Left lung (tissue), 10 donors: ENCODE measurements around the gene HGD. TPM values are rescaled to one million over a fixed set of nuclear protein-coding genes. Genes with fewer than 3 reads are reported as not detected.

ENCODE experiments used
- ATAC-seq: fragments of 200-7000 bp; cut with Tn5 transposase; one replicate; pipeline ENCODE4 v1.9.1; 2020; ENCODE audit warnings: moderate library complexity
- DNase-seq, 4 donors: peaks; one replicate each; pipeline ENCODE4 v3.0.0-alpha.2; 2013 to 2020
- H3K27ac ChIP-seq, 2 donors: fragments of 200-600 bp; sonication (generic) in 1 of 2; one replicate each; pipeline versions ENCODE4 v1.5.0 to v1.8.0; 2020 to 2021
- H3K27me3 ChIP-seq, 2 donors: fragments of 200-600 bp; sonication (generic) in 1 of 2; one replicate each; pipeline versions ENCODE4 v1.5.0 to v1.8.0; 2020 to 2021
- H3K36me3 ChIP-seq, 2 donors: fragments of 200-600 bp; sonication (generic) in 1 of 2; one replicate each; pipeline versions ENCODE4 v1.5.0 to v1.8.0; 2020 to 2021
- H3K4me1 ChIP-seq, 2 donors: fragments of 200-600 bp; one replicate each; pipeline ENCODE4 v1.8.0; 2021
- H3K4me3 ChIP-seq, 2 donors: fragments of 200-600 bp; sonication (generic) in 1 of 2; one replicate each; pipeline versions ENCODE4 v1.5.0 to v1.8.0; 2020 to 2021; ENCODE audit warnings: mild to moderate bottlenecking in 1 of 2
- H3K9me3 ChIP-seq, 2 donors: fragments of 200-600 bp; sonication (generic) in 1 of 2; one replicate each; pipeline versions ENCODE4 v1.5.0 to v1.8.0; 2020 to 2021
- CTCF ChIP-seq, 2 donors: fragments of 200-600 bp; sonication (generic) in 1 of 2; IDR thresholded peaks; one replicate each; pipeline versions ENCODE4 v1.5.0 to v1.8.0; 2021; ENCODE audit warnings: antibody characterized with exemption in 2 of 2
- intact Hi-C, 2 donors: fragments of 100-400 bp; cut with DNase I; formaldehyde crosslinking; loops; one replicate each; pipeline versions ENCODE4 v1.11.2 to v1.14.2; 2022
- polyA plus RNA-seq, 6 donors: library from polyadenylated mRNA; unstranded; fragments of 120-200 nt; gene quantifications; one replicate each; pipeline ENCODE4 v1.2.1, GENCODE V29; 2013; ENCODE audit not compliant: insufficient read length in 6 of 6
- total RNA-seq, 2 donors: library from RNA; stranded (reverse); fragmentation: NEBNext Ultra II Directional; extraction: Animal tissue kit (Norgen Biotek cat#: 25700); gene quantifications; one replicate each; pipeline ENCODE4 v1.2.1, GENCODE V29; 2021
- donor health status: DM: no; HTN: yes; CAD: no.
- donor health status: DM: no; HTN: no; CAD: no.

The HGD gene
- total and polyA plus RNA-seq, 8 donors: 0.38 to 2.4 (median 1.0) TPM

- Histone ChIP-seq H3K27me3 (no peaks in the 10 kb centered on the region), H3K9me3 (no peaks in the 10 kb centered on the region), H3K4me3 (no peak overlapping the region), H3K4me1 (no peaks in the 10 kb centered on the region), H3K36me3 (peaks cover 0 to 22% of the 10 kb centered on the region in 2 donors), H3K27ac (no peak overlapping the region)
- ATAC-seq (peak; percentile 49), DNase-seq (no peak)
- TF ChIP-seq CTCF (IDR thresholded peaks at IDR 0.05): no peak
- intact Hi-C loops: no loop called here
Measured at GRCh38 chr3:120693439-120694171, 11.6 kb upstream of the HGD start.

GRCh38 chr3:120689395-120689794, 7.4 kb upstream of the HGD start:
- ATAC-seq: no peak
- Histone ChIP-seq H3K27me3 (no peaks in the 10 kb centered on the region), H3K27ac (no peak overlapping the region), H3K9me3 (no peaks in the 10 kb centered on the region), H3K36me3 (peaks cover 0 to 10% of the 10 kb centered on the region in 2 donors), H3K4me3 (no peak overlapping the region), H3K4me1 (no peaks in the 10 kb centered on the region)
- intact Hi-C loops: no loop called here
- no peak for TF ChIP-seq CTCF (IDR thresholded peaks at IDR 0.05)
- no peak for DNase-seq

GRCh38 chr3:120688121-120688520, 6.1 kb upstream of the HGD start:
- intact Hi-C loops: no loop called here
- H3K27me3 ChIP-seq: no peaks in the 10 kb centered on the region
- no peak for TF ChIP-seq CTCF (IDR thresholded peaks at IDR 0.05)
- no peak for DNase-seq
- H3K27ac ChIP-seq: no peak overlapping the region
- no peaks in the 10 kb centered on the region for H3K9me3 ChIP-seq
- peaks cover 0 to 10% of the 10 kb centered on the region in 2 donors for H3K36me3 ChIP-seq
- H3K4me3 ChIP-seq: no peak overlapping the region
- ATAC-seq: peak; percentile 47
- no peaks in the 10 kb centered on the region for H3K4me1 ChIP-seq

- Histone ChIP-seq H3K36me3 (peaks cover 0 to 5% of the 10 kb centered on the region in 2 donors), H3K27me3 (no peaks in the 10 kb centered on the region), H3K27ac (no peak overlapping the region), H3K9me3 (no peaks in the 10 kb centered on the region), H3K4me3 (no peak overlapping the region), H3K4me1 (no peaks in the 10 kb centered on the region)
- intact Hi-C loops: no loop called here
- TF ChIP-seq CTCF (IDR thresholded peaks at IDR 0.05): no peak
- ATAC-seq (no peak), DNase-seq (no peak)
Measured at GRCh38 chr3:120685411-120685810, 3.4 kb upstream of the HGD start.

- H3K27ac ChIP-seq: no peak overlapping the region
- H3K27me3 ChIP-seq: no peaks in the 10 kb centered on the region
- intact Hi-C loops: no loop called here
- H3K9me3 ChIP-seq: no peaks in the 10 kb centered on the region
- no peaks in the 10 kb centered on the region for H3K4me1 ChIP-seq
- peaks cover 0 to 5% of the 10 kb centered on the region in 2 donors for H3K36me3 ChIP-seq
- DNase-seq: peak in 1 of 4 donors; percentile 10
- ATAC-seq: no peak
- no peak overlapping the region for H3K4me3 ChIP-seq
- TF ChIP-seq CTCF (IDR thresholded peaks at IDR 0.05): no peak
Measured at GRCh38 chr3:120684896-120685295, 2.9 kb upstream of the HGD start.
